HepG2 (cell line): ENCODE measurements around the gene CDK2AP2. TPM values are rescaled to one million over a fixed set of nuclear protein-coding genes. Genes with fewer than 3 reads are reported as not detected.

Experiments
- DRAP1 ChIP-seq: IDR thresholded peaks from 2 replicates; pipeline ENCODE4 v1.6.1; 2016; ENCODE audit warnings: missing genetic modification reagents, missing compliant biosample characterization
- HMGA1 ChIP-seq: sonication (generic); formaldehyde crosslinking; conservative IDR thresholded peaks from 2 replicates; pipeline ENCODE4 v1.4.0; 2020; ENCODE audit warnings: missing genetic modification reagents
- MAFG ChIP-seq: sonication (generic); formaldehyde crosslinking; IDR thresholded peaks from 2 replicates; pipeline ENCODE4 v1.5.1; 2020; ENCODE audit warnings: mild to moderate bottlenecking, missing genetic modification reagents
- PHF20 ChIP-seq: sonication (generic); formaldehyde crosslinking; IDR thresholded peaks from 2 replicates; pipeline ENCODE4 v1.5.0; 2020; ENCODE audit warnings: mild to moderate bottlenecking, missing genetic modification reagents
- POGK ChIP-seq: sonication (generic); formaldehyde crosslinking; conservative IDR thresholded peaks from 2 replicates; pipeline ENCODE4 v1.8.0; 2022; ENCODE audit warnings: mild to moderate bottlenecking, moderate library complexity, missing genetic modification reagents
- POLR2G ChIP-seq: fragments of 200-400 bp; formaldehyde crosslinking; IDR thresholded peaks from 2 replicates; pipeline ENCODE4 v1.6.1; 2018; ENCODE audit warnings: mild to moderate bottlenecking, low read depth, low read length, moderate library complexity
- SP4 ChIP-seq: sonication (generic); formaldehyde crosslinking; IDR thresholded peaks from 2 replicates; pipeline ENCODE4 v1.8.1; 2023; ENCODE audit warnings: mild to moderate bottlenecking, missing genetic modification reagents
- TEAD3 ChIP-seq: optimal IDR thresholded peaks from 2 replicates; pipeline ENCODE3; 2016; ENCODE audit warnings: borderline replicate concordance
- ZBTB2 ChIP-seq: sonication (generic); formaldehyde crosslinking; IDR thresholded peaks from 2 replicates; pipeline ENCODE4 v1.8.0; 2022; ENCODE audit warnings: low read depth, missing genetic modification reagents
- ZBTB33 ChIP-seq: sonication (generic); formaldehyde crosslinking; IDR thresholded peaks from 2 replicates; pipeline ENCODE4 v1.4.0; 2020; ENCODE audit warnings: missing genetic modification reagents
- ZBTB7B ChIP-seq: sonication (generic); formaldehyde crosslinking; IDR thresholded peaks from 2 replicates; pipeline ENCODE4 v1.4.0; 2020; ENCODE audit warnings: missing genetic modification reagents
- ZHX1 ChIP-seq: sonication (generic); formaldehyde crosslinking; IDR thresholded peaks from 2 replicates; pipeline ENCODE4 v1.8.1; 2022; ENCODE audit warnings: low read depth, mild to moderate bottlenecking, missing genetic modification reagents
- ZNF710 ChIP-seq: sonication (generic); formaldehyde crosslinking; IDR thresholded peaks from 2 replicates; pipeline ENCODE4 v1.5.0; 2020; ENCODE audit warnings: mild to moderate bottlenecking, missing genetic modification reagents, borderline replicate concordance
- ZNF839 ChIP-seq: sonication (generic); formaldehyde crosslinking; IDR thresholded peaks from 2 replicates; pipeline ENCODE4 v1.4.0; 2020; ENCODE audit warnings: missing genetic modification reagents, mild to moderate bottlenecking, borderline replicate concordance
- polyA plus RNA-seq, 8 experiments: library from polyadenylated mRNA; depleted of rRNA in 3 of 8; stranded (reverse) in 7 of 8; unstranded in 1 of 8; fragments of >200 nt; fragmentation: Illumina TruSeq in 4 of 8; extraction: Trizol in 4 of 8; gene quantifications; 2 replicates each; pipeline versions ENCODE4 v1.2.1 to v1.2.3, GENCODE V29; 2011 to 2016; ENCODE audit warnings: low read depth in 4 of 8, missing spikeins in 1 of 8, mixed read lengths in 1 of 8; ENCODE audit not compliant: insufficient read depth in 1 of 8
- total RNA-seq, 5 experiments: library from RNA; depleted of rRNA; stranded (reverse); fragments of >200 nt; fragmentation: Illumina TruSeq; extraction: Trizol; gene quantifications; 2 replicates each; pipeline ENCODE4 v1.2.3, GENCODE V29; 2016; ENCODE audit warnings: low read depth in 1 of 5

CDK2AP2 gene
- total and polyA plus RNA-seq, 2 of the 13 experiments (the other 11 are each of a cell fraction or from before 2014, with no cell fraction given) = 15.0 to 23.2 TPM

- TF ChIP-seq ZNF710 (CRISPR knock-in tag) (peak; percentile 62; the same call in 1 of the 2 replicates), PHF20 (CRISPR knock-in tag) (peak; percentile 56; the same call in 1 of the 2 replicates), TEAD3 (CRISPR knock-in tag) (peak; percentile 5), MAFG (CRISPR knock-in tag) (0 out of 2 replicates have a peak, but pooled peaks have one; percentile 27), ZBTB7B (peak; percentile 15; the same call in 1 of the 2 replicates), ZHX1 (CRISPR knock-in tag) (0 out of 2 replicates have a peak, but pooled peaks have one; percentile 38), SP4 (CRISPR knock-in tag) (0 out of 2 replicates have a peak, but pooled peaks have one; percentile 12), HMGA1 (CRISPR knock-in tag) (no peak), POLR2G (peak; percentile 82), ZBTB33 (CRISPR knock-in tag) (no peak), ZBTB2 (CRISPR knock-in tag) (peak; percentile 83), ZNF839 (no peak), POGK (CRISPR knock-in tag) (peak; percentile 46; the same call in 1 of the 2 replicates), DRAP1 (CRISPR knock-in tag) (peak; percentile 67)
Measured at GRCh38 chr11:67464411-67465188, 43.4 kb downstream of the CDK2AP2 start (continued).
